OCI-LY3 (cell line): ENCODE results near the gene TSPAN31.

ENCODE experiments used
- CTCF ChIP-seq: fragments of 200-600, 300-600 bp; sonication (generic); IDR thresholded peaks from 2 replicates; pipeline ENCODE4 v1.5.1; 2014; ENCODE audit warnings: antibody characterized with exemption, low read length, low read depth
- EZH2phosphoT487 ChIP-seq: fragments of 200-600 bp; shearing (Covaris generic); IDR thresholded peaks from 2 replicates; pipeline ENCODE4 v1.6.1; 2018; ENCODE audit warnings: antibody characterized with exemption, mixed run types, low read depth

GRCh38 chr12:57720606-57721595 is 23.9 kb upstream of the TSPAN31 start:
- no peak for TF ChIP-seq CTCF
- TF ChIP-seq EZH2phosphoT487, result no peak
